Prostate gland (tissue), 2 donors: ENCODE measurements around the gene ARHGEF19. TPM values are rescaled to one million over a fixed set of nuclear protein-coding genes. Genes with fewer than 3 reads are reported as not detected.

ENCODE experiments used
- DNase-seq: peaks from one replicate; pipeline ENCODE4 v3.0.0-alpha.2; 2019; ENCODE audit warnings: low spot score
- H3K27ac ChIP-seq, 2 donors: fragments of 200-600 bp; sonication (generic); 2 replicates each; pipeline ENCODE4 v1.5.1; 2017 to 2019
- H3K27me3 ChIP-seq: fragments of 200-600 bp; sonication (generic); replicated peaks from 2 replicates; pipeline ENCODE4 v1.5.1; 2019; ENCODE audit not compliant: insufficient read depth
- H3K36me3 ChIP-seq, 2 donors: fragments of 200-600 bp; sonication (generic); 1 replicate in 1 of 2; 2 replicates in 1 of 2; pipeline versions ENCODE4 v1.5.1 to v1.8.1; 2017 to 2019
- H3K4me1 ChIP-seq: fragments of 200-600 bp; sonication (generic); replicated peaks from 2 replicates; pipeline ENCODE4 v1.5.1; 2019
- H3K4me3 ChIP-seq, 2 donors: fragments of 200-600 bp; sonication (generic); 2 replicates each; pipeline ENCODE4 v1.5.1; 2017 to 2019
- H3K9me3 ChIP-seq: fragments of 200-600 bp; sonication (generic); 2 replicates; pipeline ENCODE4 v1.5.1; 2017
- POLR2A ChIP-seq: fragments of 450-650 bp; IDR thresholded peaks from one replicate; pipeline ENCODE4 v1.6.1; 2016; ENCODE audit warnings: antibody characterized with exemption, mild to moderate bottlenecking
- POLR2AphosphoS5 ChIP-seq: sonication (generic); formaldehyde crosslinking; IDR thresholded peaks from one replicate; pipeline ENCODE4 v1.6.1; 2017; ENCODE audit warnings: antibody characterized with exemption
- WGBS: methylation state at CpG from one replicate; pipeline ENCODE4 v1.1.5; 2018; 5-methylcytosine and 5-hydroxymethylcytosine counted together
- intact Hi-C: fragments of 100-400 bp; cut with DNase I; formaldehyde crosslinking; loops from one replicate; pipeline ENCODE4 v1.14.2; 2022
- total RNA-seq, 2 donors: library from RNA; depleted of rRNA; stranded (reverse); fragments of >200 nt; gene quantifications; one replicate each; pipeline ENCODE4 v1.1.0, GENCODE V29; 2016
- TF ChIP-seq, protein P1 (sequence below), 4 experiments: fragments of 200-600 bp in 2 of 4; fragments of 450-650 bp in 2 of 4; sonication (generic) in 2 of 4; IDR thresholded peaks; 1 replicate in 3 of 4; 2 replicates in 1 of 4; pipeline ENCODE4 v1.5.1; 2016 to 2019; ENCODE audit warnings: antibody characterized with exemption in 4 of 4, mild to moderate bottlenecking in 2 of 4, moderate library complexity in 2 of 4

The ARHGEF19 gene
- total RNA-seq, 2 donors from 2014 or later: 13.1 to 18.8 TPM

DNA sequence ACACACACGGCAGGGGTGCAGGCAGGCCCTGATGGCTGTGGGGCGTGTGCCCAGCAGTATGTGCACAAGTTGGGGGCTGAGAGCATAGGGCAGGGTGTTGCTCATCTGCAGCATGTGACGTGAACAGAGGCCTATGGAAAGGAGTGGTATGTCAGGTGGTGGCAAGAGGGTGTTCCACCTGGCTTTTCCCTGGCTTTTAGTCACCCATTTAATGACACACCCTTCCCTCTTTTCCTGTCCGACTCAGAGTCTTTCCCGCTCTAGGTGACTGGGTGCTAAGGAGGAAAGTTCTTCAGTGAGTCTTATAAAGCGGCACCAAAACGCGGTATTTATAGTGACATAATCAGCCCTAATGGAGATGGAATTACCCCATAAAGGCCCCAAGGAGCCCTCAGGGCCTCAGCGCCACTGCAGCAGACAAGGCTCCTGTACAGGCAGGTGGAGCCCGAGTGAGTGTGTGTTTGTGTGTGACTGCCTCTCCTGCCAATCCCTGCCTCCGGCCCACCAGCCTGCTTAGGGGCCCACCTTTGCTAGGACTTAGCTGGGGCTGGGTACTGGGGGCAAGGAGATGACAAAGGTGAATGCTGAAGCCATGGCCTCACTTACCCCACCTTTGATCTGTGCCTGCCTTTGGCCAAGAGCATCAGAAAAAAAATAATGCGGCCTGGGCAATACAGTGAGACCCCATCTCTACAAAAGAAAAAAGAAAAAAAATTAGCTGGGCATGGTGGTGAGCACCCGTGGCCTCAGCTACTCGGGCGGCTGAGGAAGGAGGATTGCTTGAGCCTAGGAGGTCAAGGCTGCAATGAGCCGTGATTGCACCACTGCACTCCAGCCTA lies 53.2 kb downstream of the ARHGEF19 start:
- TF ChIP-seq POLR2A (peak; percentile 24), POLR2AphosphoS5 (no peak)
- TF ChIP-seq, protein P1, sequence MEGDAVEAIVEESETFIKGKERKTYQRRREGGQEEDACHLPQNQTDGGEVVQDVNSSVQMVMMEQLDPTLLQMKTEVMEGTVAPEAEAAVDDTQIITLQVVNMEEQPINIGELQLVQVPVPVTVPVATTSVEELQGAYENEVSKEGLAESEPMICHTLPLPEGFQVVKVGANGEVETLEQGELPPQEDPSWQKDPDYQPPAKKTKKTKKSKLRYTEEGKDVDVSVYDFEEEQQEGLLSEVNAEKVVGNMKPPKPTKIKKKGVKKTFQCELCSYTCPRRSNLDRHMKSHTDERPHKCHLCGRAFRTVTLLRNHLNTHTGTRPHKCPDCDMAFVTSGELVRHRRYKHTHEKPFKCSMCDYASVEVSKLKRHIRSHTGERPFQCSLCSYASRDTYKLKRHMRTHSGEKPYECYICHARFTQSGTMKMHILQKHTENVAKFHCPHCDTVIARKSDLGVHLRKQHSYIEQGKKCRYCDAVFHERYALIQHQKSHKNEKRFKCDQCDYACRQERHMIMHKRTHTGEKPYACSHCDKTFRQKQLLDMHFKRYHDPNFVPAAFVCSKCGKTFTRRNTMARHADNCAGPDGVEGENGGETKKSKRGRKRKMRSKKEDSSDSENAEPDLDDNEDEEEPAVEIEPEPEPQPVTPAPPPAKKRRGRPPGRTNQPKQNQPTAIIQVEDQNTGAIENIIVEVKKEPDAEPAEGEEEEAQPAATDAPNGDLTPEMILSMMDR (IDR thresholded peaks at IDR 0.05): no peak
- no peak overlapping the region for H3K27ac ChIP-seq
- H3K4me1 ChIP-seq: no peaks in the 10 kb centered on the region
- no peak for DNase-seq
- H3K36me3 ChIP-seq: no peaks in the 10 kb centered on the region
- 69% methylated on average over 16 of the region's 16 CpGs for WGBS
- intact Hi-C loops: no loop called here
- H3K27me3 ChIP-seq: no peaks in the 10 kb centered on the region
- no peak overlapping the region for H3K4me3 ChIP-seq
- no peaks in the 10 kb centered on the region for H3K9me3 ChIP-seq

DNA sequence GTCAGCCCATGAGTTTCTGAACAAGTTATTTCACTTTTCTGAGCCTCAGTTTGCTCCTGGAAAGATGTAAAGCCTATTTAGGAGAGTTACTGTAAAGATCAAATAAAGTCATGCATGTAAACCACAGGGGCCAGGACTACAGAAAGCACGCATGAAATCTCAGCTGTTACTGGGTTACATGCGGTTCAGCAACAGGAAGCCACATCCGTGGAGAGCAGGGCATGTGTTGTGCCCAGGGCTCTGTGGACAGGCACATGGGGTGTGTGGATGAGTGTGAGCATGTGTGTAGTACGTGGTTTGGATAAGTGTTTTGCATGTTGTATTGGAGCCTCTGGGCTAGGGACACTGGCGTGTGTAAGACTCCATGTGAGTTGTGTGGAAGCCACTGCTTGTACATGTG lies 54.4 kb downstream of the ARHGEF19 start:
- DNase-seq: no peak
- no peaks in the 10 kb centered on the region for H3K4me1 ChIP-seq
- no peaks in the 10 kb centered on the region for H3K27me3 ChIP-seq
- intact Hi-C loops: no loop called here
- TF ChIP-seq, protein P1 (IDR thresholded peaks at IDR 0.05): no peak
- TF ChIP-seq POLR2AphosphoS5 (no peak), POLR2A (no peak)
- H3K27ac ChIP-seq: no peak overlapping the region
- H3K9me3 ChIP-seq: no peaks in the 10 kb centered on the region
- H3K4me3 ChIP-seq: no peak overlapping the region
- H3K36me3 ChIP-seq: no peaks in the 10 kb centered on the region
- 82% methylated on average over 5 of the region's 5 CpGs for WGBS

DNA sequence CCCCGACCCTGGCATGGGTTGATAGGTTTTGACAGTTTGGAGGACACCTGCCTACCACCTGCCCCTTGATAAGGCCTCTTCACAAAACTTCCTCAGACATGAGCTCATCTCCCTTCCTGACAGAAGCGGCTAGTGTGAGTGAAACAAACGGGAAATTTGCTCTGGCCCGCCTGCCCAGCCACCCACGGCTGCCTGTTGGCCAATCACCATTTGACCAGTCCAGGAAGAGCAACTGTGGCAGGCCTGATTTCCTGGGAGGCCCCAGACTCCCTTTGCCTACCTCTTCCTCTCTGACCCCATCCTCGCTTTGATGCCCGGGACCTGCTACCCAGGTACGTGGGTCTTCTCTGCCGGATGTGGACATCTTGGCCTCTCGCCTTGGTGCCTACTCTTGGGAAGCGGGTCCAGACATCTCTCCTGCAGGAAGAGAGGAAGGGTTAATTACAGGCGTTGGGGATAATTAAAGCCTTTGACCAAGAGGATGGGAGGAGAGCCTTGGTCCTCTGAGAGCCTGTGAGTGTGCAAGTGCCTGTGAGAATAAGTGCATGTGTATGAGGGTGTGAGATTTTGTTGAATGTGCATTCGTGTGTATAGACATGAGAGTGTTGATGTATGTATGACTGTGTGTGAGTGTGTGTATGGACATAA lies 55.5 kb downstream of the ARHGEF19 start:
- intact Hi-C loops: no loop called here

DNA sequence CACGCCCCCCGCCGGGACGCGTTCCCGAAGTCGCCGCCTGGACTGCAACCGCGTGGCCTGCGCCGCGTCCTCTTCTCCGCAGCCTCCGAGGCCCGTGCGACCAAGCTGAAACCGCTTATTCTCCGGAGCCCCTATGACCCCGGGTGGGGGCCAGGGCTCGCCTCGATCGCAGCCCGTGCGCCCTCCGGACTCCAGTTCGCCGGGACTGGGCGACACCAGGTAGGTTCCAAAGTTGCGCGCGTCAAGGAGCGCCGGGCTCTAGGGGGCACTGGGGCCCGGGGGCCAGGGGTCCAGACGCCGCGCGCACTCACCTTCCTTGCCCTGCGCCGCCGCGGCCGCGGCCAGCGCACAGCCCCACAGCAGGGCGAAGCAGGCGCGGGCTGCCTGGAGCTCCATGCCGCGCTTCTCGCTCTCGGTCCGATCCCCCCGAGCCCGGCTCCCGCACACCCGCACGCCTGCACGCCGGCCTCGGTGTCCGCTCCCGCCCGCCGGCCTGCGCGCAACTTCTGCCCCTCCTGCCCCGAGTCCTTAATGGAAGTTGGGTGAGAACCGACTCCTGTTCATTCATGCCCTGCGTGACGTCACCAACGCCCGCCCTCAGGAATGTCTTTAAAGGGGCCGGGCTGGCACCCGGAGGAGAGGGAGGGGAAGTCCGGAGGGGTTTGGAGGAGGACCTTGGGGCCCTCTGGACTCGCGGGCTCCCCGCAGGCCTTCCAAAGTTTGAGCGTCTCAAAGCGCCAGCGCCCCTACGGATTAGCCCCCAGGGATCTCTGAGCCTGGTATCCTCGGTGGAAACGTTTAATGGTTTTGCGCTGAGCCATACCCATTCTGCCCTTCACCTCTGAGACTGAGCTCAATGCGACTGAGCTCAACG lies 56.7 kb downstream of the ARHGEF19 start, which contains the start of gene EPHA2:
Gene EPHA2 (minus strand): TSS at position 533 of the 874 bp plus-strand sequence. CDS start 137 bp downstream, at position 396.
- peak; percentile 92 for DNase-seq
- intact Hi-C loops: loop anchor here (2.0 kb wide), 2 partner anchors 27 to 73 kb away; no protein-coding TSS in a partner anchor
- 3% methylated on average over 89 of the region's 89 CpGs for WGBS

More for the DNA sequence above, 55.5 kb downstream of the ARHGEF19 start:
- peak overlapping the region in 1 of 2 donors; percentile 69 for H3K27ac ChIP-seq
- no peaks in the 10 kb centered on the region for H3K4me1 ChIP-seq
- TF ChIP-seq POLR2AphosphoS5: no peak
- no peak for TF ChIP-seq POLR2A
- TF ChIP-seq, protein P1 (IDR thresholded peaks at IDR 0.05): no peak
- no peak for DNase-seq
- H3K36me3 ChIP-seq: no peaks in the 10 kb centered on the region
- 80% methylated on average over 13 of the region's 13 CpGs for WGBS
- no peak overlapping the region for H3K4me3 ChIP-seq
- H3K27me3 ChIP-seq: no peaks in the 10 kb centered on the region
- no peaks in the 10 kb centered on the region for H3K9me3 ChIP-seq

More for the DNA sequence above, 56.7 kb downstream of the ARHGEF19 start, which contains the start of gene EPHA2:
- Histone ChIP-seq H3K9me3 (no peaks in the 10 kb centered on the region), H3K36me3 (no peaks in the 10 kb centered on the region), H3K4me3 (peak within 1 kb of the TSS; percentile 43 to 50), H3K27me3 (no peaks in the 10 kb centered on the region), H3K4me1 (no peaks in the 10 kb centered on the region), H3K27ac (peak within 1 kb of the TSS; percentile 69 to 76)
- TF ChIP-seq POLR2AphosphoS5: peak; percentile 96
- TF ChIP-seq, protein P1 (IDR thresholded peaks at IDR 0.05): no peak
- TF ChIP-seq POLR2A: peak; percentile 98
